Coronary artery (tissue), 2 donors: Measurements from ENCODE around the gene ST6GALNAC3.

Experiments
- DNase-seq: peaks from one replicate; pipeline ENCODE4 v3.0.0-alpha.2; 2017; ENCODE audit warnings: low spot score
- H3K27ac ChIP-seq, 2 donors: fragments of 200-600 bp; sonication (generic); one replicate each; pipeline ENCODE4 v1.5.1; 2016 to 2019
- H3K4me3 ChIP-seq: fragments of 200-600 bp; sonication (generic); 2 replicates; pipeline ENCODE4 v1.5.1; 2016; ENCODE audit warnings: mild to moderate bottlenecking, moderate library complexity
- CTCF ChIP-seq: fragments of 200-600 bp; sonication (generic); IDR thresholded peaks from one replicate; pipeline ENCODE4 v1.5.1; 2019; ENCODE audit warnings: antibody characterized with exemption

Gene ST6GALNAC3

GRCh38 chr1:76198452-76198851 is 123.9 kb downstream of the ST6GALNAC3 start:
- H3K27ac ChIP-seq: no peak overlapping the region
- TF ChIP-seq CTCF: no peak
- no peak for DNase-seq
- H3K4me3 ChIP-seq: no peak overlapping the region

- Histone ChIP-seq H3K4me3 (no peak overlapping the region), H3K27ac (no peak overlapping the region)
- no peak for DNase-seq
- no peak for TF ChIP-seq CTCF
These were observed 128.1 kb downstream of the ST6GALNAC3 start for GRCh38 chr1:76202670-76203069.

GRCh38 chr1:76203127-76203526 is 128.6 kb downstream of the ST6GALNAC3 start:
- H3K27ac ChIP-seq: no peak overlapping the region
- TF ChIP-seq CTCF: no peak
- DNase-seq: no peak
- no peak overlapping the region for H3K4me3 ChIP-seq

- Histone ChIP-seq H3K4me3 (no peak overlapping the region), H3K27ac (no peak overlapping the region)
- DNase-seq: no peak
- no peak for TF ChIP-seq CTCF
These were observed 134.7 kb downstream of the ST6GALNAC3 start for GRCh38 chr1:76209238-76209637.

GRCh38 chr1:76209648-76210047 is 135.1 kb downstream of the ST6GALNAC3 start:
- DNase-seq: no peak
- Histone ChIP-seq H3K27ac (no peak overlapping the region), H3K4me3 (no peak overlapping the region)
- no peak for TF ChIP-seq CTCF

GRCh38 chr1:76210160-76210559 is 135.6 kb downstream of the ST6GALNAC3 start:
- no peak for DNase-seq
- Histone ChIP-seq H3K4me3 (no peak overlapping the region), H3K27ac (no peak overlapping the region)
- no peak for TF ChIP-seq CTCF

- Histone ChIP-seq H3K4me3 (no peak overlapping the region), H3K27ac (no peak overlapping the region)
- TF ChIP-seq CTCF: no peak
- no peak for DNase-seq
These were observed 144.3 kb downstream of the ST6GALNAC3 start for GRCh38 chr1:76218888-76219287.
